ENCODE data around the gene PCDHGA1.

PCDHGA1 gene

GRCh38 chr5:141503681-141504080, 173.4 kb downstream of the PCDHGA1 start:
- H3K4me1 ChIP-seq (ENCODE audit: control insufficient read depth, insufficient read depth, low read length) = peaks cover 19% of the 10 kb centered on the region
- no peaks in the 10 kb centered on the region for H3K27me3 ChIP-seq (ENCODE audit: control insufficient read depth, insufficient read depth, low read length)
- H3K36me3 ChIP-seq (ENCODE audit: control insufficient read depth, insufficient read depth, low read length) = peaks cover 10% of the 10 kb centered on the region; the same call in 1 of the 2 replicates
- no peak overlapping the region for H3K27ac ChIP-seq (ENCODE audit: low read depth, low read length)
- H3K9me3 ChIP-seq (ENCODE audit: control insufficient read depth, insufficient read depth, low read depth, low read length) = no peaks in the 10 kb centered on the region
- no peak overlapping the region for H3K9ac ChIP-seq (ENCODE audit: low read length)
- no peak overlapping the region for H3K4me3 ChIP-seq (ENCODE audit: low read depth, low read length)

DNA sequence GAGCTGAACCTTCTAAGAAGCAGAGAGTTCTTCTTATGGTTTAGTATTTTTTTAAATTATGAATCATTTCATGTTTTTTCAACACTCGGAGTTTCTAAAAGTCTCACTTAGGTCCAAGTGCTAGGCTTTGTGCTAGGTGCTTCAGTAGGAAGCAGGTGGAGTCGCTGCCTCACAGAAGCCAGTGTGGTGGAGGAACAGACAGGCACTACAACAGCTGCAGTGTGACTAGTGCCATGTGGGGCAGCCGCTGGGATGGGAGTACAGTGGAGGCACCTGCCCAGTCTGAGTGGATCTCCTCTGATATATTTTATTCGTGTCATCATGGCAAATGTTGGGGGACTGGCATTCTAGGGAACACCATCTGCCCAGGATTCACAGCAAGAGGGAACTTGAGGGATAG, 173.9 kb downstream of the PCDHGA1 start:
- Histone ChIP-seq H3K4me3 (ENCODE audit: low read depth, low read length) (no peak overlapping the region), H3K27me3 (ENCODE audit: control insufficient read depth, insufficient read depth, low read length) (no peaks in the 10 kb centered on the region), H3K9me3 (ENCODE audit: control insufficient read depth, insufficient read depth, low read depth, low read length) (no peaks in the 10 kb centered on the region), H3K27ac (ENCODE audit: low read depth, low read length) (no peak overlapping the region), H3K9ac (ENCODE audit: low read length) (no peak overlapping the region), H3K4me1 (ENCODE audit: control insufficient read depth, insufficient read depth, low read length) (peaks cover 21% of the 10 kb centered on the region), H3K36me3 (ENCODE audit: control insufficient read depth, insufficient read depth, low read length) (peaks cover 10% of the 10 kb centered on the region; the same call in 1 of the 2 replicates)

DNA sequence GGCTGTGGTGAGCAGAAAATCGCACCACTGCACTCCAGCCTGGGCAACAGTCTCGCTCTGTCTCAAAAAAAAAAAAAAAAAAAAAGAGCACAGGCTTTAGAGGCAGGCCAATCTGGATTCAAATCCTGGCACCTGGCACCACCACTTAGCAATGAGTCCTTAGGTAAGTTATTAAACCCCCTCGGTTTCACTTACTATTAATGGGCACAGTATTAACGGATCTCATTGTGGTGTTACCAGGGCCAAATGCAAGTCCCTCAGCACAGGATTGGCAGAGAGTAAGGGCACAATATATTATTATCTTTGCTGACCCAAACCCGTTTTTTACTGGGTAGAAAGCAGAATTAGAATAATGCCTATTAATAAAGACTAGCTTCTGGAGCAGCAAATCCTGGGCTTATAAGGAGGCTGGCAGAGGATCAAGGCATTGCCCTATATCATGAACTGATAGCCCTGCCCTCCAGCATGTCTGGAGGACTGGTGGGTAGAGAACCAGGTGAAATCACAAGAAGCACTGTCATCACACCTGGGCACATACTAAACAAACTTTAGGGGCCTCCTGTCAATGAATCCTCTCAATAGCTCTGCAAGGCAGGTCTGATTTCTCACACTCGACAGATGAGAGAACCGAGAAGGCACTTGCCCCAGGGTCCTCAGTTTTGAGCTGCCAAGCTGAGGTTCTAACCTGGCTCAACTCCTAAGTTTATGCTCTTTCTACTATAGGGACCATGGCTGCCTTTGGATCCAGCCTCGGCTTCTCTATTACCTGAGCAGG, 176.3 kb downstream of the PCDHGA1 start:
- H3K36me3 ChIP-seq (ENCODE audit: control insufficient read depth, insufficient read depth, low read length) = peaks cover 15% of the 10 kb centered on the region; the same call in 1 of the 2 replicates
- H3K9ac ChIP-seq (ENCODE audit: low read length) = no peak overlapping the region
- no peaks in the 10 kb centered on the region for H3K9me3 ChIP-seq (ENCODE audit: control insufficient read depth, insufficient read depth, low read depth, low read length)
- peaks cover 28% of the 10 kb centered on the region for H3K4me1 ChIP-seq (ENCODE audit: control insufficient read depth, insufficient read depth, low read length)
- no peak overlapping the region for H3K4me3 ChIP-seq (ENCODE audit: low read depth, low read length)
- no peaks in the 10 kb centered on the region for H3K27me3 ChIP-seq (ENCODE audit: control insufficient read depth, insufficient read depth, low read length)
- no peak overlapping the region for H3K27ac ChIP-seq (ENCODE audit: low read depth, low read length)

DNA sequence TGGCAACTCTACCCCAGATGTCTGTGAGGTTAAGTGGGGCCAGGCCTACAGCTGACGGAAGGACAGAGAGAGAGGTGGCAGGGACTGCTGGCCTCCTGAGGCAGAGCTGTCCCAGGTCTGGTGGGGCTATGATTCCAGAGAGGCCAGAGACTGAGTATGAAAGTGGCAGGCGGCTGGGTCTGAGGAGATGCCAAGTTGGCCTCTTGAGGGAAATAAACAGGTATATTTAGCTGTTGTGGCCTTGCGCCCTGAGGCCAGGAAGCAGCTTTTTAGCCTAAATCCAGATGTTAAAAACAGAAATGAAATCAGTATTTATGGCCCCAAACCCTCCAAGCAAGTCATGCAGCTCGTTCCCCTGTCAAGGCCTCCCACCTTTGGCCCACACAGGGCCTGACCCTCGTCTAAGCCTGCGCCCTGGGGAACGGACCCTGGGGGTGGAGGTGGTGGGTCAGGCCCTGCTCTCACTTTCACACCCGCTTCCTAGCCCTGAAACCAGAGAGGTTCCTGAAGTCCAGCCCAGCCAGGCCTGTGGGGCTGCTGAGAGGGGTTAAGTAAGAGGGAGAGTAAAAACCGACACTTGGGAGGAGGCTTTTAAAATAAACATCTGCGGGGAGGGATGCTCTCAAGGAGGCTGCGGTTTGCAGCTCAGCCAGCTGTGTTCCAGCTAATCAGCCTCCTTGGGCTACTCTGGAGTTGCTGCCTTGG, 177.2 kb downstream of the PCDHGA1 start:
- H3K9me3 ChIP-seq (ENCODE audit: control insufficient read depth, insufficient read depth, low read depth, low read length) = no peaks in the 10 kb centered on the region
- H3K36me3 ChIP-seq (ENCODE audit: control insufficient read depth, insufficient read depth, low read length) = peaks cover 17% of the 10 kb centered on the region; the same call in 1 of the 2 replicates
- peak overlapping the region; percentile 46 for H3K9ac ChIP-seq (ENCODE audit: low read length)
- H3K27ac ChIP-seq (ENCODE audit: low read depth, low read length) = no peak overlapping the region; the same call in 1 of the 2 replicates
- no peaks in the 10 kb centered on the region for H3K27me3 ChIP-seq (ENCODE audit: control insufficient read depth, insufficient read depth, low read length)
- peaks cover 28% of the 10 kb centered on the region for H3K4me1 ChIP-seq (ENCODE audit: control insufficient read depth, insufficient read depth, low read length)
- no peak overlapping the region; the same call in 1 of the 2 replicates for H3K4me3 ChIP-seq (ENCODE audit: low read depth, low read length)

- no peaks in the 10 kb centered on the region for H3K9me3 ChIP-seq (ENCODE audit: control insufficient read depth, insufficient read depth, low read depth, low read length)
- peak overlapping the region; percentile 28; the same call in 1 of the 2 replicates for H3K27ac ChIP-seq (ENCODE audit: low read depth, low read length)
- H3K4me3 ChIP-seq (ENCODE audit: low read depth, low read length) = peak overlapping the region; percentile 28; the same call in 1 of the 2 replicates
- no peaks in the 10 kb centered on the region for H3K27me3 ChIP-seq (ENCODE audit: control insufficient read depth, insufficient read depth, low read length)
- peak overlapping the region; percentile 46 for H3K9ac ChIP-seq (ENCODE audit: low read length)
- H3K4me1 ChIP-seq (ENCODE audit: control insufficient read depth, insufficient read depth, low read length) = peaks cover 28% of the 10 kb centered on the region
- peaks cover 17% of the 10 kb centered on the region; the same call in 1 of the 2 replicates for H3K36me3 ChIP-seq (ENCODE audit: control insufficient read depth, insufficient read depth, low read length)
Measured at GRCh38 chr5:141508440-141508797, 178.1 kb downstream of the PCDHGA1 start.

DNA sequence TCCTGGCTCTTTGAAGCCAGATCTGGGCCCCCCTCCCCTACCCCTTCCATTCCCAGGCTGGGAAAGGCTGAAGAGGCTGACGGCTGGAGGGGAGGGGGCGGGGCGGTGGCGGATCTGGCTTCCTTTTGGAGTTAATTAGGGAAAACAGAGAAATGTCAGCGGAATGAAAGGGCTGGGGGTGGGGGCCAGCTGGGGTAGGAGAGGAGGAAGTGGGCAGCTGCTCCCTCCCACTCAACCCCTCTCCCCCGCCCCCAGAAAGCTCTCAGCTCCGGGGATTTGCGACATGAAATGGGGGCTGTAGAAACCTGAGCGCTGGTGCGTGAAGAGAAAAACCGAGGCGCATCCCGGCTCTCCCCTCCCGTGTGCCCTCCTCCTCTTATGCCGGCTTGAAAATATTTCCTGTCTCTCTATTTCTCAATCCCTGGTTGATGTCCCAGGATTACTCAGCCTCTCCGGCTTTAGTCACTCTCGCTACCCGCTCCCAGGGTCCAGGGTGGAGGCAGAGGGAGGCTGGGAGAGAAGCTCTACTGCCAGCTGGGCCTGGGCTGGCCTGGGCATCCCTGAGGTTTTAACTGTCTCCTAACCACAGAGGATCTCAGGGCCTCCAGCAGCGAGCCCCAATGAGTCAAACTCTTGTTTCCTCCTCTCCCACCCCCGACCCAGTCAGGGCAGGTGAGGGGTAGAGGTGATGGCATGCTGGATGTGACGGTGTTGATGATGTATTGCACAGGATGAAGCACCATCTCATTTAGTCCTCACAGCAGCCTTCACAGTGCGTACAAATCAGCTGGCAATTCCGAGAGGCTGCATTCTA, 178.7 kb downstream of the PCDHGA1 start:
- no peaks in the 10 kb centered on the region for H3K27me3 ChIP-seq (ENCODE audit: control insufficient read depth, insufficient read depth, low read length)
- H3K9ac ChIP-seq (ENCODE audit: low read length) = peak overlapping the region; percentile 26
- peaks cover 17% of the 10 kb centered on the region; the same call in 1 of the 2 replicates for H3K36me3 ChIP-seq (ENCODE audit: control insufficient read depth, insufficient read depth, low read length)
- no peaks in the 10 kb centered on the region for H3K9me3 ChIP-seq (ENCODE audit: control insufficient read depth, insufficient read depth, low read depth, low read length)
- peaks cover 28% of the 10 kb centered on the region for H3K4me1 ChIP-seq (ENCODE audit: control insufficient read depth, insufficient read depth, low read length)
- H3K4me3 ChIP-seq (ENCODE audit: low read depth, low read length) = peak overlapping the region; percentile 34
- no peak overlapping the region; the same call in 1 of the 2 replicates for H3K27ac ChIP-seq (ENCODE audit: low read depth, low read length)

DNA sequence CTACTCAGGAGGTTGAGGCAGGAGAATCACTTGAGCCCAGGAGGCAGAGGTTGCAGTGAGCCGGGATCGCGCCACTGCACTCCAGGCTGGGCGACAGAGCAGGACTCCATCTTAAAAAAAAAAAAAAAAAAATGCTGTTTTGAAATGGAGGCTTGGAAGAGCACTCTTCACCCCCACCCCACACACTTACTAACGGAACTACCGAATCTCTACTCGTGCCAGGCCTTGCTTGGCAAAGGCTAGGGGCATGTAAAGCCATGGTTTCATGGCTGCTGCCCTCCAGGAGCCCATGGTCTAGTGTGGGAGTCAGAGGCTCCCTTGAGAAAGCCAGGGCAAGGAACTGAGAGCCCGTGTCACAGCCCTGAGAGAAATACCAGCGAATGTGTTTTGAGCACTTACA, 179.8 kb downstream of the PCDHGA1 start:
- Histone ChIP-seq H3K27me3 (ENCODE audit: control insufficient read depth, insufficient read depth, low read length) (no peaks in the 10 kb centered on the region), H3K4me1 (ENCODE audit: control insufficient read depth, insufficient read depth, low read length) (peaks cover 39% of the 10 kb centered on the region), H3K27ac (ENCODE audit: low read depth, low read length) (no peak overlapping the region), H3K9ac (ENCODE audit: low read length) (no peak overlapping the region), H3K9me3 (ENCODE audit: control insufficient read depth, insufficient read depth, low read depth, low read length) (no peaks in the 10 kb centered on the region), H3K4me3 (ENCODE audit: low read depth, low read length) (no peak overlapping the region), H3K36me3 (ENCODE audit: control insufficient read depth, insufficient read depth, low read length) (peaks cover 17% of the 10 kb centered on the region; the same call in 1 of the 2 replicates)

DNA sequence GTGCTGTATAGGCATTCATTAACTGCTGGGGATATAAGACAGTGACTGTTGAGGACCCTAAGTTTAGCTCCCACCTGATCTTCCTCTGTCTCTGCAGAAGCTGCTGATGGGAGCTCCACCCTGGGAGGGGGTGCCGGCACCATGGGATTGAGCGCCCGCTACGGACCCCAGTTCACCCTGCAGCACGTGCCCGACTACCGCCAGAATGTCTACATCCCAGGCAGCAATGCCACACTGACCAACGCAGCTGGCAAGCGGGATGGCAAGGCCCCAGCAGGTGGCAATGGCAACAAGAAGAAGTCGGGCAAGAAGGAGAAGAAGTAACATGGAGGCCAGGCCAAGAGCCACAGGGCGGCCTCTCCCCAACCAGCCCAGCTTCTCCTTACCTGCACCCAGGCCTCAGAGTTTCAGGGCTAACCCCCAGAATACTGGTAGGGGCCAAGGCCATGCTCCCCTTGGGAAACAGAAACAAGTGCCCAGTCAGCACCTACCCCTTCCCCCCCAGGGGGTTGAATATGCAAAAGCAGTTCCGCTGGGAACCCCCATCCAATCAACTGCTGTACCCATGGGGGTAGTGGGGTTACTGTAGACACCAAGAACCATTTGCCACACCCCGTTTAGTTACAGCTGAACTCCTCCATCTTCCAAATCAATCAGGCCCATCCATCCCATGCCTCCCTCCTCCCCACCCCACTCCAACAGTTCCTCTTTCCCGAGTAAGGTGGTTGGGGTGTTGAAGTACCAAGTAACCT, 180.7 kb downstream of the PCDHGA1 start:
- H3K9me3 ChIP-seq (ENCODE audit: control insufficient read depth, insufficient read depth, low read depth, low read length) = no peaks in the 10 kb centered on the region
- H3K4me1 ChIP-seq (ENCODE audit: control insufficient read depth, insufficient read depth, low read length) = peaks cover 47% of the 10 kb centered on the region
- H3K27ac ChIP-seq (ENCODE audit: low read depth, low read length) = no peak overlapping the region
- no peaks in the 10 kb centered on the region for H3K27me3 ChIP-seq (ENCODE audit: control insufficient read depth, insufficient read depth, low read length)
- no peak overlapping the region for H3K9ac ChIP-seq (ENCODE audit: low read length)
- H3K36me3 ChIP-seq (ENCODE audit: control insufficient read depth, insufficient read depth, low read length) = peaks cover 11% of the 10 kb centered on the region
- no peak overlapping the region for H3K4me3 ChIP-seq (ENCODE audit: low read depth, low read length)

DNA sequence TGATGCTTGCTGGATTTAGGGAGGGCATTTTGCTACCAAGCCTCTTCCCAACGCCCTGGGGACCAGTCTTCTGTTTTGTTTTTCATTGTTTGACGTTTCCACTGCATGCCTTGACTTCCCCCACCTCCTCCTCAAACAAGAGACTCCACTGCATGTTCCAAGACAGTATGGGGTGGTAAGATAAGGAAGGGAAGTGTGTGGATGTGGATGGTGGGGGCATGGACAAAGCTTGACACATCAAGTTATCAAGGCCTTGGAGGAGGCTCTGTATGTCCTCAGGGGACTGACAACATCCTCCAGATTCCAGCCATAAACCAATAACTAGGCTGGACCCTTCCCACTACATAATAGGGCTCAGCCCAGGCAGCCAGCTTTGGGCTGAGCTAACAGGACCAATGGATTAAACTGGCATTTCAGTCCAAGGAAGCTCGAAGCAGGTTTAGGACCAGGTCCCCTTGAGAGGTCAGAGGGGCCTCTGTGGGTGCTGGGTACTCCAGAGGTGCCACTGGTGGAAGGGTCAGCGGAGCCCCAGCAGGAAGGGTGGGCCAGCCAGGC, 181.5 kb downstream of the PCDHGA1 start:
- Histone ChIP-seq H3K36me3 (ENCODE audit: control insufficient read depth, insufficient read depth, low read length) (peaks cover 19% of the 10 kb centered on the region), H3K27me3 (ENCODE audit: control insufficient read depth, insufficient read depth, low read length) (no peaks in the 10 kb centered on the region), H3K4me3 (ENCODE audit: low read depth, low read length) (peak overlapping the region; percentile 79; the same call in 1 of the 2 replicates), H3K4me1 (ENCODE audit: control insufficient read depth, insufficient read depth, low read length) (peaks cover 54% of the 10 kb centered on the region), H3K27ac (ENCODE audit: low read depth, low read length) (no peak overlapping the region), H3K9ac (ENCODE audit: low read length) (no peak overlapping the region), H3K9me3 (ENCODE audit: control insufficient read depth, insufficient read depth, low read depth, low read length) (no peaks in the 10 kb centered on the region)

DNA sequence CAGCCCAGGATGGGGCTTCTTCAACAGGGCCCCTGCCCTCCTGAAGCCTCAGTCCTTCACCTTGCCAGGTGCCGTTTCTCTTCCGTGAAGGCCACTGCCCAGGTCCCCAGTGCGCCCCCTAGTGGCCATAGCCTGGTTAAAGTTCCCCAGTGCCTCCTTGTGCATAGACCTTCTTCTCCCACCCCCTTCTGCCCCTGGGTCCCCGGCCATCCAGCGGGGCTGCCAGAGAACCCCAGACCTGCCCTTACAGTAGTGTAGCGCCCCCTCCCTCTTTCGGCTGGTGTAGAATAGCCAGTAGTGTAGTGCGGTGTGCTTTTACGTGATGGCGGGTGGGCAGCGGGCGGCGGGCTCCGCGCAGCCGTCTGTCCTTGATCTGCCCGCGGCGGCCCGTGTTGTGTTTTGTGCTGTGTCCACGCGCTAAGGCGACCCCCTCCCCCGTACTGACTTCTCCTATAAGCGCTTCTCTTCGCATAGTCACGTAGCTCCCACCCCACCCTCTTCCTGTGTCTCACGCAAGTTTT, 182.1 kb downstream of the PCDHGA1 start:
- Histone ChIP-seq H3K27me3 (ENCODE audit: control insufficient read depth, insufficient read depth, low read length) (no peaks in the 10 kb centered on the region), H3K9ac (ENCODE audit: low read length) (peak overlapping the region; percentile 74), H3K9me3 (ENCODE audit: control insufficient read depth, insufficient read depth, low read depth, low read length) (no peaks in the 10 kb centered on the region), H3K4me3 (ENCODE audit: low read depth, low read length) (peak overlapping the region; percentile 79), H3K36me3 (ENCODE audit: control insufficient read depth, insufficient read depth, low read length) (peaks cover 25% of the 10 kb centered on the region), H3K27ac (ENCODE audit: low read depth, low read length) (peak overlapping the region; percentile 65; the same call in 1 of the 2 replicates), H3K4me1 (ENCODE audit: control insufficient read depth, insufficient read depth, low read length) (peaks cover 48% of the 10 kb centered on the region)
